ENCODE measurements around the gene ITGA8.
A peak's percentile ranks its signal among the peaks of the same experiment; 100 is the strongest.
"Not testable (repeated sequence)": the region's sequence is repeated elsewhere in the genome, so short reads cannot be mapped to it uniquely, and the experiment has no call there.

Gene ITGA8

GRCh38 chr10:15719899-15720634 lies at the start of gene ITGA8:
ITGA8 (minus strand) TSS chr10:15719922; CDS start chr10:15719771, 151 bp downstream.
- DNase-seq (ENCODE audit: low spot score), result no peak

- DNase-seq (ENCODE audit: low spot score), result no peak
Observed at GRCh38 chr10:15764892-15765454, 45.3 kb upstream of the ITGA8 start.

- DNase-seq (ENCODE audit: low spot score), result no peak
Observed at GRCh38 chr10:15763006-15763405, 43.3 kb upstream of the ITGA8 start.

GRCh38 chr10:15762239-15762638 lies 42.5 kb upstream of the ITGA8 start:
- not testable (repeated sequence) for DNase-seq (ENCODE audit: low spot score)

GRCh38 chr10:15761224-15761623 lies 41.5 kb upstream of the ITGA8 start:
- DNase-seq (ENCODE audit: low spot score), result not testable (repeated sequence)

- DNase-seq (ENCODE audit: low spot score), result no peak
Observed at GRCh38 chr10:15760681-15761080, 41.0 kb upstream of the ITGA8 start.

GRCh38 chr10:15759265-15759664 lies 39.5 kb upstream of the ITGA8 start:
- DNase-seq (ENCODE audit: low spot score), result no peak

- no peak for DNase-seq (ENCODE audit: low spot score)
Observed at GRCh38 chr10:15758618-15759017, 38.9 kb upstream of the ITGA8 start.

GRCh38 chr10:15754937-15755336 lies 35.2 kb upstream of the ITGA8 start:
- no peak for DNase-seq (ENCODE audit: low spot score)

GRCh38 chr10:15751046-15751445 lies 31.3 kb upstream of the ITGA8 start:
- no peak for DNase-seq (ENCODE audit: low spot score)

- DNase-seq (ENCODE audit: low spot score), result no peak
Observed at GRCh38 chr10:15748126-15748525, 28.4 kb upstream of the ITGA8 start.

GRCh38 chr10:15747632-15748031 lies 27.9 kb upstream of the ITGA8 start:
- no peak for DNase-seq (ENCODE audit: low spot score)

- no peak for DNase-seq (ENCODE audit: low spot score)
Observed at GRCh38 chr10:15745751-15746150, 26.0 kb upstream of the ITGA8 start.

GRCh38 chr10:15744217-15744865 lies 24.6 kb upstream of the ITGA8 start:
- DNase-seq (ENCODE audit: low spot score), result peak; percentile 48

GRCh38 chr10:15743443-15743842 lies 23.7 kb upstream of the ITGA8 start:
- no peak for DNase-seq (ENCODE audit: low spot score)

- DNase-seq (ENCODE audit: low spot score), result no peak
Observed at GRCh38 chr10:15742836-15743235, 23.1 kb upstream of the ITGA8 start.

- no peak for DNase-seq (ENCODE audit: low spot score)
Observed at GRCh38 chr10:15742102-15742501, 22.4 kb upstream of the ITGA8 start.

GRCh38 chr10:15741581-15741980 lies 21.9 kb upstream of the ITGA8 start:
- no peak for DNase-seq (ENCODE audit: low spot score)

- DNase-seq (ENCODE audit: low spot score), result no peak
Observed at GRCh38 chr10:15740261-15740660, 20.5 kb upstream of the ITGA8 start.

GRCh38 chr10:15739254-15739970 lies 19.7 kb upstream of the ITGA8 start:
- no peak for DNase-seq (ENCODE audit: low spot score)

- DNase-seq (ENCODE audit: low spot score), result no peak
Observed at GRCh38 chr10:15738270-15738925, 18.7 kb upstream of the ITGA8 start.

GRCh38 chr10:15737656-15738055 lies 17.9 kb upstream of the ITGA8 start:
- DNase-seq (ENCODE audit: low spot score), result no peak
